Osteocyte (in vitro differentiated cells): ENCODE results near the gene SLC23A2. TPM values are rescaled to one million over a fixed set of nuclear protein-coding genes. Genes with fewer than 3 reads are reported as not detected.

Experiments
- DNase-seq: peaks from one replicate; pipeline ENCODE4 v3.0.0; 2021; ENCODE audit warnings: mixed read lengths; ENCODE audit not compliant: unreplicated experiment; ENCODE audit errors: extremely low spot score
- H3K27ac Mint-ChIP-seq: one replicate; pipeline ENCODE4 v1.8.0; 2021; ENCODE audit warnings: mild to moderate bottlenecking, mixed read lengths; ENCODE audit not compliant: unreplicated experiment
- H3K27me3 Mint-ChIP-seq: one replicate; pipeline ENCODE4 v1.8.0; 2021; ENCODE audit warnings: mixed read lengths; ENCODE audit not compliant: unreplicated experiment
- H3K36me3 Mint-ChIP-seq: one replicate; pipeline ENCODE4 v1.8.0; 2021; ENCODE audit warnings: mixed read lengths; ENCODE audit not compliant: unreplicated experiment
- H3K4me1 Mint-ChIP-seq: one replicate; pipeline ENCODE4 v1.8.0; 2021; ENCODE audit warnings: mixed read lengths; ENCODE audit not compliant: unreplicated experiment
- H3K4me3 Mint-ChIP-seq: one replicate; pipeline ENCODE4 v1.8.0; 2021; ENCODE audit warnings: mild to moderate bottlenecking, moderate library complexity, mixed read lengths; ENCODE audit not compliant: unreplicated experiment
- H3K9me3 Mint-ChIP-seq: one replicate; pipeline ENCODE4 v1.8.0; 2021; ENCODE audit warnings: mixed read lengths; ENCODE audit not compliant: unreplicated experiment
- CTCF ChIP-seq: fragments of 200-600 bp; sonication (generic); IDR thresholded peaks from 2 replicates; pipeline ENCODE4 v1.5.0; 2021; ENCODE audit warnings: antibody characterized with exemption, mild to moderate bottlenecking, moderate library complexity
- total RNA-seq: library from RNA; stranded (reverse); gene quantifications from 2 replicates; pipeline ENCODE4 v1.2.1, GENCODE V29; 2021

Gene SLC23A2
- total RNA-seq, 1 donor from 2014 or later: 23.1 TPM

- H3K27me3 Mint-ChIP-seq: no peaks in the 10 kb centered on the region
- no peaks in the 10 kb centered on the region for H3K4me1 Mint-ChIP-seq
- H3K27ac Mint-ChIP-seq: no peak overlapping the region
- peaks cover 22% of the 10 kb centered on the region for H3K36me3 Mint-ChIP-seq
- no peak overlapping the region for H3K4me3 Mint-ChIP-seq
- DNase-seq: no peak
- no peaks in the 10 kb centered on the region for H3K9me3 Mint-ChIP-seq
- TF ChIP-seq CTCF: no peak
Observed at GRCh38 chr20:4870906-4871305, 130.4 kb downstream of the SLC23A2 start.

- no peaks in the 10 kb centered on the region for H3K4me1 Mint-ChIP-seq
- no peak for DNase-seq
- TF ChIP-seq CTCF: no peak
- no peaks in the 10 kb centered on the region for H3K27me3 Mint-ChIP-seq
- no peaks in the 10 kb centered on the region for H3K9me3 Mint-ChIP-seq
- no peak overlapping the region for H3K27ac Mint-ChIP-seq
- H3K36me3 Mint-ChIP-seq: peaks cover 27% of the 10 kb centered on the region
- H3K4me3 Mint-ChIP-seq: no peak overlapping the region
Observed at GRCh38 chr20:4869290-4870193, 131.8 kb downstream of the SLC23A2 start.

- DNase-seq: peak; percentile 77
- H3K4me1 Mint-ChIP-seq: no peaks in the 10 kb centered on the region
- no peaks in the 10 kb centered on the region for H3K27me3 Mint-ChIP-seq
- no peak overlapping the region for H3K27ac Mint-ChIP-seq
- no peak for TF ChIP-seq CTCF
- H3K9me3 Mint-ChIP-seq: no peaks in the 10 kb centered on the region
- H3K36me3 Mint-ChIP-seq: peaks cover 30% of the 10 kb centered on the region
- no peak overlapping the region for H3K4me3 Mint-ChIP-seq
Observed at GRCh38 chr20:4867051-4867450, 134.3 kb downstream of the SLC23A2 start.

GRCh38 chr20:4866429-4866828 lies 134.9 kb downstream of the SLC23A2 start:
- TF ChIP-seq CTCF: no peak
- peak; percentile 59 for DNase-seq
- Mint-ChIP-seq H3K27me3 (no peaks in the 10 kb centered on the region), H3K27ac (no peak overlapping the region), H3K4me3 (no peak overlapping the region), H3K36me3 (peaks cover 36% of the 10 kb centered on the region), H3K4me1 (no peaks in the 10 kb centered on the region), H3K9me3 (no peaks in the 10 kb centered on the region)

GRCh38 chr20:4864311-4864752 lies 137.0 kb downstream of the SLC23A2 start:
- TF ChIP-seq CTCF: no peak
- peak; percentile 60 for DNase-seq
- H3K4me1 Mint-ChIP-seq: no peaks in the 10 kb centered on the region
- no peak overlapping the region for H3K4me3 Mint-ChIP-seq
- H3K27ac Mint-ChIP-seq: no peak overlapping the region
- no peaks in the 10 kb centered on the region for H3K27me3 Mint-ChIP-seq
- H3K9me3 Mint-ChIP-seq: no peaks in the 10 kb centered on the region
- peaks cover 46% of the 10 kb centered on the region for H3K36me3 Mint-ChIP-seq
